WERI-Rb-1 (cell line): Measurements from ENCODE around the gene PCGF3.

Experiments used
- DNase-seq: peaks from one replicate; pipeline ENCODE4 v3.0.0-alpha.2; 2020
- H3K27ac ChIP-seq: fragments of 250-450 bp; sonication (Bioruptor Pico); 2 replicates; pipeline ENCODE4 v1.5.1; 2020; ENCODE audit warnings: mild to moderate bottlenecking, moderate library complexity
- H3K27me3 ChIP-seq: fragments of 250-450 bp; sonication (Bioruptor Pico); 2 replicates; pipeline ENCODE4 v1.5.1; 2021; ENCODE audit warnings: mild to moderate bottlenecking, low read depth, moderate library complexity; ENCODE audit not compliant: insufficient read depth, severe bottlenecking
- H3K36me3 ChIP-seq: fragments of 250-450 bp; sonication (Bioruptor Pico); 2 replicates; pipeline ENCODE4 v1.5.1; 2020; ENCODE audit warnings: mild to moderate bottlenecking, moderate library complexity
- H3K4me3 ChIP-seq: 2 replicates; pipeline ENCODE4 v1.5.1; 2011; ENCODE audit warnings: low read depth, mild to moderate bottlenecking, control low read depth, low read length
- H3K9me3 ChIP-seq: fragments of 250-450 bp; sonication (Bioruptor Pico); 2 replicates; pipeline ENCODE4 v1.5.1; 2021; ENCODE audit warnings: mild to moderate bottlenecking, moderate library complexity; ENCODE audit not compliant: severe bottlenecking
- TF ChIP-seq, protein P1 (sequence below): IDR thresholded peaks from 2 replicates; pipeline ENCODE4 v1.5.1; 2011; ENCODE audit warnings: low read depth, mild to moderate bottlenecking, control low read depth, inconsistent platforms, low read length

PCGF3 gene

DNA sequence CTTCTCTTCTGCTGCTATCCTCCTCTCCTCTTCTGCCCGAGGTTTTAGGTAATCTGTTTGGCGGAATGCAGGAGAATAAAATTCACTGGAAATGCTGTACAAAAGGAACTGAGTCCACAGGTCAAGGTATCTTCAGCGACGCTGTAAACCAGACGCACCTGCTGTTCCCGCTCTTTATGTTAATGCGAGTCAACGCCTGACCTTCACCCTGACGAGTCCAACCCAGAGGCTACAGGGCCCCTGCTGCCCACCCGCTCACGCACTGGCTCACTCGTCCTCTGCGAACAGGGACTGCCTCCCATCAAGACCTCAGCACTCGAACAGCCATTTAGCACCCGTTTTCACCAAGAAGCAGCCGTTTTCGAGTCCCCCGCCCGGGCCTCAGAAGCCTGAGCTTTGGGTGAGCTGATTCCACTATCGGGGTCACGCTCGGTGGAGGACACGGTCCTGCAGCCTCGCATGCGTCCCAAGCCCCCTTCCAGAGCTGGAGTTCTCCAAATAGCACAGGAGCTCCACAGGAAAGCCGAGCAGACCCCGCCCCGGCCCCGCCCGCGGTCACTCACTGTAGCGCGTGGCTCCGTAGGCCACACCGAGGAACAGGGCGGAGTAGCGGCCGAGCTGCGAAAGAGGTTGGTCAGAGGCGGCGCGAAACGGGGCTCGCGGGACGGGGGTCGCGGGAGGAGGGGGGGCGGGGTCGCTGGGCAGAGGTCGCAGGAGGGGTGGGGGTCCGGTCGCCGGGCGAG, 32.1 kb upstream of the PCGF3 start:
- Histone ChIP-seq H3K36me3 (peaks cover 30% of the 10 kb centered on the region), H3K27me3 (no peaks in the 10 kb centered on the region), H3K27ac (peak overlapping the region; percentile 64), H3K4me3 (peak overlapping the region; percentile 57), H3K9me3 (no peaks in the 10 kb centered on the region)
- DNase-seq: no peak
- TF ChIP-seq, protein P1, sequence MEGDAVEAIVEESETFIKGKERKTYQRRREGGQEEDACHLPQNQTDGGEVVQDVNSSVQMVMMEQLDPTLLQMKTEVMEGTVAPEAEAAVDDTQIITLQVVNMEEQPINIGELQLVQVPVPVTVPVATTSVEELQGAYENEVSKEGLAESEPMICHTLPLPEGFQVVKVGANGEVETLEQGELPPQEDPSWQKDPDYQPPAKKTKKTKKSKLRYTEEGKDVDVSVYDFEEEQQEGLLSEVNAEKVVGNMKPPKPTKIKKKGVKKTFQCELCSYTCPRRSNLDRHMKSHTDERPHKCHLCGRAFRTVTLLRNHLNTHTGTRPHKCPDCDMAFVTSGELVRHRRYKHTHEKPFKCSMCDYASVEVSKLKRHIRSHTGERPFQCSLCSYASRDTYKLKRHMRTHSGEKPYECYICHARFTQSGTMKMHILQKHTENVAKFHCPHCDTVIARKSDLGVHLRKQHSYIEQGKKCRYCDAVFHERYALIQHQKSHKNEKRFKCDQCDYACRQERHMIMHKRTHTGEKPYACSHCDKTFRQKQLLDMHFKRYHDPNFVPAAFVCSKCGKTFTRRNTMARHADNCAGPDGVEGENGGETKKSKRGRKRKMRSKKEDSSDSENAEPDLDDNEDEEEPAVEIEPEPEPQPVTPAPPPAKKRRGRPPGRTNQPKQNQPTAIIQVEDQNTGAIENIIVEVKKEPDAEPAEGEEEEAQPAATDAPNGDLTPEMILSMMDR: no peak

DNA sequence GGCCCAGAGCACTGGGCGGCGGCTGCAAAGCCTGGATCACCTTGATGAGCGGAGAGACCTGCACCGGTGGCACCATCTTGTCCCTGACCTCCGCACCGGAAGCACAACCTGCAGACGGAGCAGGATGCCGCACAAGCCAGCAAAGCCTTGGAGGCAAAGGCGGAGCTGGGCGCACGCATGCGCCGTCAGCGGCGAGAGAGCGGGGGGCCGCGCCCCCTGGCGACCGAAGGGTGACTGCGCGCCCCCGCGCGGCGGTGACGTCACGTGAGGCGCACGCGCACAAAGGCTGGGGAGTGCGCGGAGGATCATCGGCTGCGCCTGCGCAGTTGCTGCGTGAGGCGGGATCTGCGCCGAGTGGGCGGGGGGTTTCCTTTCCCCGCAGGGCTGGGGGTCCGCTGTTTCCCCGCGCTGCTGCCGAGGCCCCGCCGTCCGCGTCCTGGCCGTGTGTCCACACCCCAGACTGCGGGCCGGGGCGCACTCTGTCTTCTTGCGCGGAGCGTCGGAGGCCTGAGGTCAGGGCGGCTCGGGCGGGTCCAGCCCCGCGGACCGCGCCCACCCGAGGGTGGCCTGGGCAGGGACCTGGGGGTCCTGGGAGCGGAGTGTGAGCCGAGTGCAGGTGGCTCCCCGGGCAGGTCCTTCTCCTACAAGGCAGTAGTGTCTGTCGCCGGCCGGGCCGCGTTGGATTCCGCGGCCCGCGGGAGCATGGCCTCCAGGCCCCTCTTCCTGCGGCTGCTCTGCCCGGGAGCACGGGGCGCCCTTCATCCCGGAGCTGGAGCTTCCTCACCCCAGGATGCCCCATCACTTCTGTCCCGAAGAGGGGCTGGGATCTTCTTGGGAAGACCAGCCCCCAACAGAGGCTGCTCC, 31.2 kb upstream of the PCGF3 start, which contains the start of the genes ATP5ME and MYL5:
Gene ATP5ME (minus strand): TSS at position 105 of the 864 bp plus-strand sequence. CDS start 29 bp downstream, at position 76.
Gene MYL5 (plus strand): TSS at position 371 of the 864 bp plus-strand sequence. CDS start 3,485 bp downstream, outside the sequence.
- Histone ChIP-seq H3K27ac (peak within 1 kb of the TSS; percentile 85), H3K36me3 (peaks cover 30% of the 10 kb centered on the region), H3K4me3 (peak within 1 kb of the TSS; percentile 80), H3K27me3 (no peaks in the 10 kb centered on the region), H3K9me3 (no peaks in the 10 kb centered on the region)
- TF ChIP-seq, protein P1: peak; percentile 100
- DNase-seq: peak; percentile 97

DNA sequence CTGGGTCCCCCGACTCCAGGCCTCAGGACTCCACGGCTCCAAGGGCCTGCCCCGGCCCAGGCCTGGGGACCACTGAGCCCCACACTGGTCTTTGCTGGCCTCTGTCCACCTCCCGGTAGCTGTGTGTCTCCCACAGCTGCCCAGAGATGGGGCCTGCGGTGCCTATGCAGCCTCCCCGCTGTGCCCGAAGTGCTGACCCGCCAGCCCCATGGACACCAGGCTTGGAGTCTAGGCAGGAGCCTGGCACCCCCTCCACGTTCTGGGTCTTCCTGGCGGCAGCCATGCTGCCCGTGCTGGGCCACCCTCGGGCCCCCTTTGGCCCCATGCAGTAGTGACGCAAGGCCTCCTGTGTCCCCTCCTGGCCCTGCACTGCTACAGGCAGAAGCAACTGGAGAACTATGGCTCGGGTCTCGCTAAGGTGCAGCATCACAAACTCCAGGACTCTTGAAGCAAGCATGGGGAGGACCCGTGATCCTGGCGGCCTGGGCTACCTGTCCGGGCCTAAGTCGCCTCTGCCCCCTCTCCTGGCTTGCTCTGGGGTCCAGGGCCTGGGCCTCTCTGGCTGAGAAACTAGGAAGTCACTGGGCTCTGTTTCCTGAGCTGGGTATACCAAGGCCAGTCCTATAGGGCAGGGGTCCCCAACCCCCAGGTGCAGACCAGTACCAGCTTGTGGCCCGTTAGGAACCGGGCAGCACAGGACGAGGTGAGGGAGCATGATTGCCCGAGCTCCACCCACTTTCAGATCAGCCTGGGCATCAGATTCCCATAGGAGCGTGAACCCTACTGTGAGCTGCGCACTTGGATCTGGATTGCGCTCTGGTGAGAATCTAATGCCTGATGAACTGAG, 30.4 kb upstream of the PCGF3 start:
- H3K9me3 ChIP-seq: no peaks in the 10 kb centered on the region
- peak overlapping the region; percentile 85 for H3K27ac ChIP-seq
- TF ChIP-seq, protein P1: no peak
- H3K36me3 ChIP-seq: peaks cover 30% of the 10 kb centered on the region
- DNase-seq: no peak
- peak overlapping the region; percentile 80 for H3K4me3 ChIP-seq
- no peaks in the 10 kb centered on the region for H3K27me3 ChIP-seq

DNA sequence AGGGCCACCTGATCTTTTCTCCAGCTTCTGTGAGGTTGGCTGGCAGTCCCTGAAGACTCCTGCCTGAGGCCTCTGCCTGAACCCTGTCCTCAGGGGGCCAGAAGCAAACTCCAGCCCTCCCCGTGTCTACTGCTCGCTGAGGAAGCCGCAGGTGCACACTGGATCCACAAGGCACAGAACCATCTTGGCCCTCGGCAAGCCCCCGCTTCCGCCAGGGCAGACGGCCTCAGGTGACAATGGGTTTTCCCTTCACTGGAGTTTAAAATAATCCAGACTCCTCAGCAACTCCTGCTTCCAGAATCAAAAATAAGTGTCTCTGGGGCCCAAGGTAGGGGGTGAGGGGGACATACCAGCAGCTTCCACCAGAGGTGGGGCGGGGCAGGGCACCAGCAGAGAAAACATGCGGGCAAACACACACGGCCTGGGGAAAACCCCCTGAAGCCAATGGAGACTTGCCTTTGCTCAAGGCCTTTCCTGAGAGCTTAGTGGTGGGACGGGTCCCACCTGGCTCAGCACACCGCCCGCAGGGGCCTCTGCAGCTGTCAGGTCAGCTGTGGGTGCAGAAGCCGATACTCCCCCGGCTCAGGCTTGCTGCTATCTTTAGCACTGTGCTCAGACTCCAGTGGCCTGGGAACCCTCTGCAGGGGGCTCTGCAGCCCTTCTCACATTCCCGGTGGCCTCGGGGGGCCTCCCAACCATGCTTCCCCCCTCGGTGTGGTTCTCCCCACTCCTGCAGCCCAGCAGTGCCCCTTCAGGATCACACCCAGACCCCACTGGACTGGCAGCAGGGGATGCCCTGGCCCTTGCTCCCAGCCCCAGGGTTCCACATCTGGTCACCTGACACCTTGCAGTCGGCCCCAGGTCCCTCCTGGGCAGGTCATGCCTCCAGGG, 29.4 kb upstream of the PCGF3 start:
- peak; percentile 59 for DNase-seq
- Histone ChIP-seq H3K27me3 (no peaks in the 10 kb centered on the region), H3K27ac (no peak overlapping the region), H3K9me3 (no peaks in the 10 kb centered on the region), H3K36me3 (peaks cover 21% of the 10 kb centered on the region), H3K4me3 (no peak overlapping the region)
- TF ChIP-seq, protein P1: no peak

DNA sequence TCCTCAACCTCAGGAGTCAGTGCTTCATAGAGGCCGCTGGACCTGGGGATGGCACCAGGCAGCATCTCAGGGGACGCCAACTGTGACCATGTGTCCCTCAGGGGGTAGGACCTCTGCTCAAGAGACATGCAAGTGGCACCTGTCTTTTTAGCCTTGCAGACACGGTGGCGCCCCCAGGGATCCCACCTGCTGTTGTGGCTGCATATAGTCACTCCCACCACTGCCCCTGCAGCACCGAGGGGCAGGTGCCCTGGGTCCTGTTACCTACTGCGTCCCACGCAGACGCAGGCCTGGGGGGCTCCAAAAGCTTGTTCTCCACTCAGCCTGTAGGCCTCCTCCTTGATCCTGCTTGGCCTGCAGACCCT, 28.8 kb upstream of the PCGF3 start:
- Histone ChIP-seq H3K9me3 (no peaks in the 10 kb centered on the region), H3K4me3 (no peak overlapping the region)
- TF ChIP-seq, protein P1: no peak

More for the DNA sequence above, 28.8 kb upstream of the PCGF3 start:
- Histone ChIP-seq H3K36me3 (peaks cover 14% of the 10 kb centered on the region), H3K27me3 (no peaks in the 10 kb centered on the region), H3K27ac (no peak overlapping the region)
- DNase-seq: no peak
